RWPE1 (cell line): Measurements from ENCODE around the gene TBL1X.

Experiments
- CTCF ChIA-PET: fragments of 350-600 bp; sonication (Branson Sonifier 250); formaldehyde crosslinking; extraction: SDS; loops from one replicate; lab custom pipeline; 2021; lab: Yijun Ruan, JAX
- POLR2A ChIA-PET: fragments of 400-600 bp; formaldehyde crosslinking; extraction: SDS; loops from one replicate; lab custom pipeline; 2020; ENCODE audit warnings: antibody characterized with exemption; ENCODE audit not compliant: low non-redundant PET; lab: Yijun Ruan, JAX
- DNase-seq: peaks from one replicate; pipeline ENCODE4 v3.0.0; 2012; ENCODE audit warnings: low spot score
- H3K27ac ChIP-seq: fragments of 450-650 bp; 2 replicates; pipeline ENCODE4 v1.5.1; 2017
- TF ChIP-seq, protein P1 (sequence below): fragments of 450-650 bp; conservative IDR thresholded peaks from 2 replicates; pipeline ENCODE4 v1.5.1; 2017; ENCODE audit warnings: low read depth, mild to moderate bottlenecking

The TBL1X gene

DNA sequence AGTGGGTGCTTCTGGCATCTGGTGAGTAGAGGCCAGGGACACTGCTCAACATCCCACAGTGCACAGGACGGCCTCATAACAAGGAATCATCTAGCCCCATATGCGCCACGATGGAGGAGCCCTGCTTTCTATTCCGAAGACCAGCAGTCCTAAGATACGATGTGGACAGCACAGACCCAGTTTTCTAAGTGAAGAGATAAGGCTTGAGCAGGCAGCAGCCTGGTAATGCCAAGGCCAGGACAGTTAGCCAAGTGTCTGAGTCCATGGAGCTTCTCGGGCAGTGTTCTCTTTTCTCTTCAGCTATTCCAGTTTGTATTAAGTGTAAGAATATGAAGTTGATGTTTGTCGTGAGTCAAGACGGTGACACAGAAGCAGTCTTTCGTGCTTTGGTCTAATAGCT is 112.7 kb downstream of the TBL1X start:
- TF ChIP-seq, protein P1, sequence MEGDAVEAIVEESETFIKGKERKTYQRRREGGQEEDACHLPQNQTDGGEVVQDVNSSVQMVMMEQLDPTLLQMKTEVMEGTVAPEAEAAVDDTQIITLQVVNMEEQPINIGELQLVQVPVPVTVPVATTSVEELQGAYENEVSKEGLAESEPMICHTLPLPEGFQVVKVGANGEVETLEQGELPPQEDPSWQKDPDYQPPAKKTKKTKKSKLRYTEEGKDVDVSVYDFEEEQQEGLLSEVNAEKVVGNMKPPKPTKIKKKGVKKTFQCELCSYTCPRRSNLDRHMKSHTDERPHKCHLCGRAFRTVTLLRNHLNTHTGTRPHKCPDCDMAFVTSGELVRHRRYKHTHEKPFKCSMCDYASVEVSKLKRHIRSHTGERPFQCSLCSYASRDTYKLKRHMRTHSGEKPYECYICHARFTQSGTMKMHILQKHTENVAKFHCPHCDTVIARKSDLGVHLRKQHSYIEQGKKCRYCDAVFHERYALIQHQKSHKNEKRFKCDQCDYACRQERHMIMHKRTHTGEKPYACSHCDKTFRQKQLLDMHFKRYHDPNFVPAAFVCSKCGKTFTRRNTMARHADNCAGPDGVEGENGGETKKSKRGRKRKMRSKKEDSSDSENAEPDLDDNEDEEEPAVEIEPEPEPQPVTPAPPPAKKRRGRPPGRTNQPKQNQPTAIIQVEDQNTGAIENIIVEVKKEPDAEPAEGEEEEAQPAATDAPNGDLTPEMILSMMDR = no peak
- H3K27ac ChIP-seq = no peak overlapping the region
- CTCF ChIA-PET = no interaction called here
- POLR2A ChIA-PET = no interaction called here
- DNase-seq = no peak

DNA sequence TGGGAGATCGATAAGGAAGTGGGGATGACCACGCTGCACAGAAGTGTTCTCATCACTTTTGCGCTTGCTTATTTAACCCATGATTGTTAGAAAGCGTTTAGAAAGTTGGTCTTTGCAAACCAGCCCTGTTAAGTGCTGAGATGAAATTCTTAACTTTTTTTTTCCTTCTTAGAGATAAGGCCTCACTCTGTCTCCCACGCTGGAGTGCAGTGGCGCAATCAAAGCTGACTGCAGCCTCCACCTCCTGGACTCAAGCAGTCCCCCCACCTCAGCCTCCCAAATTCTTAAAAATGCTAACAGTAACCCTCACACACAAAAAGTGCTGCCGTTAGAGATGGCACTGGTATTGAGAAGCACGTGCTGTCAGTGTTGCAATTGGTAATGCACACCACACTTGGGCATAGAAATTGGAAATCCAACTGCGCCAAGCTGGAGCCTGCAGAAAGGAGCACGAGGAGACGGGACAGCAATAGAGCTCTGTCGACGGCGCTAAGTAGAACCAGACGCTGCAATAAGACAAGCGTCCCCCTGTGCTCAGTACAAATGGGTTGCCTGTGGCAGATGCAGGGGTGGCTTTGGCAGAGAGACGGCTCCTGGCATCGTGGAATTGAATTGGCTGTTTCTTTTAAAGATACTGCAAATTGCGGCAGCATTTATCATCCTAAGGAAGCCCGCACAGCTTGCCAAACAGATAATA is 113.4 kb downstream of the TBL1X start:
- POLR2A ChIA-PET = no interaction called here
- TF ChIP-seq, protein P1 = no peak
- CTCF ChIA-PET = no interaction called here
- no peak for DNase-seq
- H3K27ac ChIP-seq = no peak overlapping the region

DNA sequence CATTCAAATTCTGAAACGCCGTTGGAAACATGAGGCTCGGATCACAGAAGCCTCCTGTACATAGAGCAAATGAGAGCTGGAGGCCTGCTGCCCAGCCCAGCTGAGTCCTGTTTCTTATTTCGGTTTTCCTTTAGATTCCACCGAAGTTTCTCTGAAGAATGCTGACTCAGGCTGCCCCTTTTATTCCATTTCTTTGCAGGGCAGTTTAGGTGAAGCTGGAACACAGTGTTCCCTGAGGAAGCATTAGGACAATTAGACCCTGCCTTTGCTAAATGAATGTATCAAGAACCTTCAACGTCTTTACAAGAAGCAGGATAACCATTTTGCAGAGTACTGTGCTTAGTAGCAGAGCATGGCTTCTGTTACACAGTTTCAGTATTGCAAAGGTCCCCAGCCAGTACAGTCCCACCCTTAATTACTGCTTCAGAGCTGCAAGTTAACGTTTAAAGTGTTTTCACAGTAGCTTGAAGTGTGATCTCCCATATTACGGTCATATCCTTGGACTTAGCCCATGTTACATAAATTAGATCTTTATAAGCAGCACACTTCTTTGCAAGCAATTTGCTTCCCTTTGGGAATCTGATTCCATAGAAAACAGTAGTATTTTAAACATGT is 117.0 kb downstream of the TBL1X start:
- DNase-seq = no peak
- no peak overlapping the region for H3K27ac ChIP-seq
- ChIA-PET POLR2A (no interaction called here), CTCF (no interaction called here)
- TF ChIP-seq, protein P1 = no peak

DNA sequence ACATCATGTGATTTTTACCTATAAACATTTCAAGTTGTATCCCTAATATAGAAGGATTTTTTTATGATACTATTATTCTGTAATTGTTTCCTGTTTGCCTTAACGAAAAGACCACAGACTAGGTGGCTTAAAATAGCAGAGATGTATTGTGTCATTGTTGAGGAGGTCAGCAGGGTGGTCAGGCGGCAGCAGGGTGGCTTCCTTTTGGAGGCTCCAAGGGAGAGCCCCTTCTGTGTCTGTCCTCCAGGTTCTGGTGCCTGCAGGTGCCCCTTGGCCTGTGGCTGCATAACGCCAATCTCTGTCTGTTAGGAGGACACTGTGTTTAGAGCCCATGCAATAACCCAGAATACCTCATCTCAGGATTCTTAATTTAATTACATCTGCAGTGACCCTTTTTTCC is 118.1 kb downstream of the TBL1X start:
- H3K27ac ChIP-seq = no peak overlapping the region
- DNase-seq = no peak
- TF ChIP-seq, protein P1 = no peak
- ChIA-PET POLR2A (no interaction called here), CTCF (no interaction called here)

DNA sequence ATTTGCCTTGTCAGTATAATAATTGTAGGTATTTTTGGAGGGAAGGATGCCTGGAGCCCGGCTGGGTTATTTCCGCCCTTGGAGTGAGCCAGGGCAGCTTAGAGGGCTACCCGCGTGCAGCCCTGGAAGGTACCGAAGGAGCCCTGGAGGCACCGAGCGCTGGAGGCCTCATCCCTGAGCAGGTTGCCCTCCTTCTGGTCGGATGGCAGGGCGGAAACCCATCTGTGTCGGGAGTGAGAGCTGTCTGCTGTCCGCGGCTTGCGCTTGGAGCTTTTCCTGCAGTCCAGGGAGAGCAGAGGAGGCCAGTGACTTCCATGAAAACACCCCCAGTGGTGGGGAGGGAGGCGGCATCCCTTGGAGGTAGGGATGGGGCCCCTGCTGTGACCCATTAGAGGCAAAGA is 122.1 kb downstream of the TBL1X start:
- no peak overlapping the region for H3K27ac ChIP-seq
- ChIA-PET CTCF (no interaction called here), POLR2A (no interaction called here)
- TF ChIP-seq, protein P1 = no peak
- no peak for DNase-seq

DNA sequence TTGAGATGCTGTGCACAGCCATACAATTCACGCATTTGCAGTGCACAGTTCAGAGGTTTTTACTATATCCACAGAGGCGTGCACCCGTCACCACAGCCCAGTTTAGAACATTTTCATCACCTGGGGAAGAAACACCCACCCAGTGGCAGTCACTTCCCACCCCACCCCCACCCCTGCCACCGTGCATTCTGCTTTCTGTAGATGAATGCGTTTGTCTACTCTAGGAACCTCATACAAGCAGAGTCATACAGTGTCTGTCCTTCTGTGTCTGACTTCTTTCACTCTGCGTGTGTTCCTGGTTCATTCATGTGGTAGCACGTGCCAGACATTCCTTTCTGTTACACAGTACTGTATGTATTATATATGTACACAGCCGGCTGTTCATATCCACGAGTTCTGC is 122.8 kb downstream of the TBL1X start:
- CTCF ChIA-PET = no interaction called here

More for the DNA sequence above, 122.8 kb downstream of the TBL1X start:
- POLR2A ChIA-PET = no interaction called here
- no peak for DNase-seq
- TF ChIP-seq, protein P1 = no peak
- no peak overlapping the region for H3K27ac ChIP-seq
